ENCODE data around the gene STK32A. TPM values are rescaled to one million over a fixed set of nuclear protein-coding genes. Genes with fewer than 3 reads are reported as not detected.

STK32A gene
- total and polyA plus RNA-seq, 2 donors = 0.09 to 0.14 TPM

DNA sequence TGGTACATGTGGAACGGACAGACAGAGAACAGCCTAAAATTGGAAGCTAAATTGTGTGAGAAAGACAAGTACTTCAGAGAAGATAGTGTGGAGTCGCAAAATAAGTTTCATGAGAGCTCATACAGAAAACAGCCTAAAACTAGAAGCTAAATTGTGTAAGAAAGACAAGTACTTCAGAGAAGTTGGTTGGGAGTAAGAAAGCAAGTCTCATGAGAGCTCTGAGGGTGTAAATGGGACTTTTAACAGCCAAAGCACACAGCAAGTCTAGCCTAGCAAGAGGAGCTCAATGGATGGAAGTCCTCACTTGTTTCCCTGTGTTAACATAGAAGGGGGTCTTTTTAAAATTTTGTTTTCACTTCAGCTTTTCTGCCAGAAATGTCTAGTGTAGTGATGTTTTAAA lies 93.1 kb downstream of the STK32A start:
- Histone ChIP-seq H3K4me3 (ENCODE audit: low read length in 2 of 2) (no peak overlapping the region), H3K27me3 (ENCODE audit: control insufficient read depth in 2 of 2, insufficient read depth in 1 of 2, low read length in 1 of 2) (no peaks in the 10 kb centered on the region), H3K4me1 (ENCODE audit: control insufficient read depth in 2 of 2, insufficient read depth in 2 of 2, low read length in 2 of 2) (no peaks in the 10 kb centered on the region), H3K36me3 (ENCODE audit: control insufficient read depth in 2 of 2, insufficient read depth in 2 of 2, low read length in 1 of 2) (no peaks in the 10 kb centered on the region), H3K9me3 (ENCODE audit: control insufficient read depth in 2 of 2, insufficient read depth in 1 of 2, low read length in 1 of 2) (no peaks in the 10 kb centered on the region), H3K27ac (ENCODE audit: low read depth in 1 of 2, low read length in 1 of 2) (no peak overlapping the region)
- no peak for DNase-seq (ENCODE audit: low read depth in 6 of 9, low spot score in 9 of 9)
- 98% methylated on average over 2 of the region's 2 CpGs for WGBS

DNA sequence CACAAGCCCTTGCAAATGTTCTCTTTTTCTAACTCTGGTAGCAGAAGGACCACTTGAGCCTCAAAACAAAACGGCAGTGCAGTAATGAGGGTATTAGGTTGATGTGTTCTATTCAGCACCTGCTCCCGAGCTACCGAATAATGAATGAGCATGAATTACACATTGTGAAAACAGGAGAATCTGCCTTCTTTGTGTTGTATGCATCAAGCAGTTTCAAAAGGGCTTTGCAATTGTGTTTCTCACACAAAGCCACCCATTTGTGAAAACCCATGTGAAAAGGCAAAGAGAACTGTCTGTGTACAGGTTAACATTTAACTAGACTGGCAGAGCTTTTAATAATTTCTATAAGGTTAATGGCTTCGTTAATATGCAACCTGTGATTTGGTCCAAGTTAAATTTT lies 97.8 kb downstream of the STK32A start:
- no peak overlapping the region for H3K4me3 ChIP-seq (ENCODE audit: low read length in 2 of 2)
- H3K27ac ChIP-seq (ENCODE audit: low read depth in 1 of 2, low read length in 1 of 2) = no peak overlapping the region
- H3K4me1 ChIP-seq (ENCODE audit: control insufficient read depth in 2 of 2, insufficient read depth in 2 of 2, low read length in 2 of 2) = no peaks in the 10 kb centered on the region
- no peak for DNase-seq (ENCODE audit: low read depth in 6 of 9, low spot score in 9 of 9)
- H3K27me3 ChIP-seq (ENCODE audit: control insufficient read depth in 2 of 2, insufficient read depth in 1 of 2, low read length in 1 of 2) = no peaks in the 10 kb centered on the region
- H3K9me3 ChIP-seq (ENCODE audit: control insufficient read depth in 2 of 2, insufficient read depth in 1 of 2, low read length in 1 of 2) = no peaks in the 10 kb centered on the region
- 88% methylated on average over 4 of the region's 4 CpGs for WGBS
- no peaks in the 10 kb centered on the region for H3K36me3 ChIP-seq (ENCODE audit: control insufficient read depth in 2 of 2, insufficient read depth in 2 of 2, low read length in 1 of 2)

DNA sequence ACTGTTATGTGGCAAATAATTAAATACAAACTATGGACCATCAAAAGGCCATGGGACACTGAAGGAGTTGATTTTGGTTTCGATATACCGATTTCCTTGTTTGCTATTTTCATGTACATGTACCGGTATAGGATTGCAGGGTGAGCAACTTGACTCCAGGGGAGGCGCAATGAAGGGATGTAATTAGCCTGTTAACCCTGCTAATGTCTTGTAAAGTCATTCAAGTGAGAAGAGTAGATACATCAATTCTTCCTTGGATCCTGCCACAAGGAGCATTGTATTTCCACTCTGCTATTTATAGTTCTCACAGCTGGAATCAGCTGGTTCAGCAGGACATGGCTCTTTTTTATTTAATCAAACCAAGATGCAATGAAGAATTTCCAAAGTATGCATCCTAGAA lies 102.0 kb downstream of the STK32A start:
- no peak for DNase-seq (ENCODE audit: low read depth in 6 of 9, low spot score in 9 of 9)
- WGBS = 90% methylated on average over 4 of the region's 4 CpGs

DNA sequence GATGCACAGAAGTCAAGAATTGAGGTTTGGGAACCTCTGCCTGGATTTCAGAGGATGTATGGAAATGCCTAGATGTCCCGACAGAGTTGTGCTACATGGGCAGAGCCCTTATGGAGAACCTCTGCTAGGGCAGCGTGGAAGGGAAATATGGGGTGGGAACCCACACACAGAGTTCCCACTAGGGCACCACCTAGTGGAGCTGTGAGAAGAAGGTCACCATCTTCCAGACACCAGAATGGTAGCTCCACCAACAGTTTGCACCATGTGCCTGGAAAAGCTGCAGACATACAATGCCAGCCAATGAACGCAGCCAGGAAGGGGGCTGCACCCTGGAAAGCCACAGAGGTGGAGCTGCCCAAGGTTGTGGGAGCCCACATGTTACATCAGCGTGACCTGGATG lies 104.5 kb downstream of the STK32A start:
- H3K4me3 ChIP-seq (ENCODE audit: low read length in 2 of 2) = no peak overlapping the region
- no peaks in the 10 kb centered on the region for H3K27me3 ChIP-seq (ENCODE audit: control insufficient read depth in 2 of 2, insufficient read depth in 1 of 2, low read length in 1 of 2)
- H3K9me3 ChIP-seq (ENCODE audit: control insufficient read depth in 2 of 2, insufficient read depth in 1 of 2, low read length in 1 of 2) = no peaks in the 10 kb centered on the region
- no peaks in the 10 kb centered on the region for H3K36me3 ChIP-seq (ENCODE audit: control insufficient read depth in 2 of 2, insufficient read depth in 2 of 2, low read length in 1 of 2)
- H3K27ac ChIP-seq (ENCODE audit: low read depth in 1 of 2, low read length in 1 of 2) = no peak overlapping the region
- DNase-seq (ENCODE audit: low read depth in 6 of 9, low spot score in 9 of 9) = no peak
- 95% methylated on average over 4 of the region's 4 CpGs for WGBS
- no peaks in the 10 kb centered on the region for H3K4me1 ChIP-seq (ENCODE audit: control insufficient read depth in 2 of 2, insufficient read depth in 2 of 2, low read length in 2 of 2)

More for the DNA sequence above, 102.0 kb downstream of the STK32A start:
- H3K4me3 ChIP-seq (ENCODE audit: low read length in 2 of 2) = no peak overlapping the region
- H3K27ac ChIP-seq (ENCODE audit: low read depth in 1 of 2, low read length in 1 of 2) = no peak overlapping the region
- no peaks in the 10 kb centered on the region for H3K36me3 ChIP-seq (ENCODE audit: control insufficient read depth in 2 of 2, insufficient read depth in 2 of 2, low read length in 1 of 2)
- H3K27me3 ChIP-seq (ENCODE audit: control insufficient read depth in 2 of 2, insufficient read depth in 1 of 2, low read length in 1 of 2) = no peaks in the 10 kb centered on the region
- no peaks in the 10 kb centered on the region for H3K9me3 ChIP-seq (ENCODE audit: control insufficient read depth in 2 of 2, insufficient read depth in 1 of 2, low read length in 1 of 2)
- no peaks in the 10 kb centered on the region for H3K4me1 ChIP-seq (ENCODE audit: control insufficient read depth in 2 of 2, insufficient read depth in 2 of 2, low read length in 2 of 2)

DNA sequence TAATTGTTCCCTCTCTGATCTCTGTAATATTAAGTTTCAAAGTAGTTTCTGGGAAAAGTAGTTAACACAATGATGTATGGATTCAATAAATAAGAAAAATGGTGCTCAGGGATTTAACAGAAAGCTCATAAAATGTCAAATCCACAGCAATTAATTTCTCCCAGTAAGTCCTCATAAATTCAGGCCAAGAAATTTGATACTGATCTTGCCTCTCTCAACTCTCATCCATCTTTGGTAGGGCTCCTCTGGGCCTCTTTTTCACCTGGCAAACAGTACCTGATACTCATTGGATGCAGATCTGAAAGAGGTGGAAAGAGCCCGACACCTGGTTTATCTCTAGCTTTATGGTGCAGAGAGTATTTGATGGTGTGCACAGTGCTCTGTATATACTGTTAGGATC lies 106.1 kb downstream of the STK32A start:
- DNase-seq (ENCODE audit: low read depth in 6 of 9, low spot score in 9 of 9) = no peak
- no peak overlapping the region for H3K4me3 ChIP-seq (ENCODE audit: low read length in 2 of 2)
- H3K36me3 ChIP-seq (ENCODE audit: control insufficient read depth in 2 of 2, insufficient read depth in 2 of 2, low read length in 1 of 2) = no peaks in the 10 kb centered on the region
- H3K9me3 ChIP-seq (ENCODE audit: control insufficient read depth in 2 of 2, insufficient read depth in 1 of 2, low read length in 1 of 2) = no peaks in the 10 kb centered on the region
- WGBS = 92% methylated on average over 1 of the region's 1 CpG
- no peaks in the 10 kb centered on the region for H3K4me1 ChIP-seq (ENCODE audit: control insufficient read depth in 2 of 2, insufficient read depth in 2 of 2, low read length in 2 of 2)
- no peak overlapping the region for H3K27ac ChIP-seq (ENCODE audit: low read depth in 1 of 2, low read length in 1 of 2)
- no peaks in the 10 kb centered on the region for H3K27me3 ChIP-seq (ENCODE audit: control insufficient read depth in 2 of 2, insufficient read depth in 1 of 2, low read length in 1 of 2)

DNA sequence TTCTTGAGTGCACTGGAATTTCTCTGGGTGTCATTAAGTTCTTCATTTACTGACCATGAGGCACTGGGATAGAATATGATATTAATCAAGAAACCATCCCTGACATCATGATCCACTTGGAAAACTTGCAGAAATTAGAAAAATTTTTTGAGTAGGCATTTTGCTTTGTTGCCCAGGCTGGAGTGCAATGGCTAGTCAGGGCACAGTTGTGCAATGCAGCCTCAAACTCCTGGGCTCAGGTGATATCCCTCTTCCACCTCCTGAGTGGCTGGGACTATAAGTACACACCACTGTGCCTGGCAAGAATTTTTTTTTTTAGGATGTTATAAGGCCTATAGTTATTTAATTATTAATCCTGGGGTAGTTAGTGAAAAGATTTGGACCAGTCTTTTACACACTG lies 106.5 kb downstream of the STK32A start:
- no peaks in the 10 kb centered on the region for H3K27me3 ChIP-seq (ENCODE audit: control insufficient read depth in 2 of 2, insufficient read depth in 1 of 2, low read length in 1 of 2)
- H3K4me1 ChIP-seq (ENCODE audit: control insufficient read depth in 2 of 2, insufficient read depth in 2 of 2, low read length in 2 of 2) = no peaks in the 10 kb centered on the region
- H3K27ac ChIP-seq (ENCODE audit: low read depth in 1 of 2, low read length in 1 of 2) = no peak overlapping the region
- H3K36me3 ChIP-seq (ENCODE audit: control insufficient read depth in 2 of 2, insufficient read depth in 2 of 2, low read length in 1 of 2) = no peaks in the 10 kb centered on the region
- H3K4me3 ChIP-seq (ENCODE audit: low read length in 2 of 2) = no peak overlapping the region
- DNase-seq (ENCODE audit: low read depth in 6 of 9, low spot score in 9 of 9) = no peak
- H3K9me3 ChIP-seq (ENCODE audit: control insufficient read depth in 2 of 2, insufficient read depth in 1 of 2, low read length in 1 of 2) = no peaks in the 10 kb centered on the region

DNA sequence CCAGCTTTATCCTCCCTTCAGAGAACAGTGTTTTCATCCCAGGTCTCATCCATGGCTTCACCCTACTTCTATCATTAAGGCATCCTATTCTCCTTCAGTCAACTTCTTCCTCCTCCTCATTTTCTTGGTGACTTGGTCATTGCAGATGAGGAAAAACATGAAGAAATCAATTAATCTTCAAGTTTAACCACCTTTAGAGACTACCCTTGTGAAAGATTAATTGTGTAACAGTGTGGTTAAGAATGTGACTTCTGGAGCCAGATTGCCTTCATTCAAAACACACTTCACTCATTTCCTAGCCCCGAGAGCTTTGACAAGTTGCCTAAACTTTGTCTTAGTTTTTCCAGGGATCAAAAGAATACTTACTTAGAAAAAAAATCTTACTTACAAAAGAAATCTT lies 110.0 kb downstream of the STK32A start:
- H3K27me3 ChIP-seq (ENCODE audit: control insufficient read depth in 2 of 2, insufficient read depth in 1 of 2, low read length in 1 of 2) = no peaks in the 10 kb centered on the region
- WGBS = 43% methylated on average over 1 of the region's 1 CpG
- DNase-seq (ENCODE audit: low read depth in 6 of 9, low spot score in 9 of 9) = no peak
- H3K36me3 ChIP-seq (ENCODE audit: control insufficient read depth in 2 of 2, insufficient read depth in 2 of 2, low read length in 1 of 2) = no peaks in the 10 kb centered on the region
- H3K9me3 ChIP-seq (ENCODE audit: control insufficient read depth in 2 of 2, insufficient read depth in 1 of 2, low read length in 1 of 2) = no peaks in the 10 kb centered on the region
- H3K27ac ChIP-seq (ENCODE audit: low read depth in 1 of 2, low read length in 1 of 2) = no peak overlapping the region
- H3K4me1 ChIP-seq (ENCODE audit: control insufficient read depth in 2 of 2, insufficient read depth in 2 of 2, low read length in 2 of 2) = no peaks in the 10 kb centered on the region
- H3K4me3 ChIP-seq (ENCODE audit: low read length in 2 of 2) = no peak overlapping the region

DNA sequence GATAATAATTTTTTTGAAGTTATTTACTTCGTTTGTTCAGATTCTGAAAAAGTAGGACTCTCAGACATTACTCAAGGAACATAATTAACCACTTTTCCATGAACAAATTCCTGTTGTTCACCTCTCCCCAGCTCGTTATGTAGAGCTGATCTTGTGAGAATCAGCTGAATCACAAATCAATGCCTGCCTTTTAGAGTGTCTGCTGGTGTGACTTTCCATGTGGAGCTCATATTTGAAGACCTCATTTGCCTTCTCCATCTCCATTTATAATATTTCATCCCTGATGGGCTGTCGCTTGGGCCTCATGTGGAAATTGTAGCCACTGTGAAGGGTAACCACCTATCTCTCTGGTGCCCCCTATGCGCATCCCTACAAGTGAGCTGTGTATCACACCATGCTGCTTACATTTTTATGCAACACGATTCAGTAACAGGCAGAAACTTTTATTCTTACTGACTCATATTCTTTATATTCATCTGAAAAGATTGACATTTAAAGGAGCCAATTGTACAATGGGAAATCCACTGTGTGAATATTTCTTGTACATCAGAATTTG lies 111.3 kb downstream of the STK32A start:
- H3K4me1 ChIP-seq (ENCODE audit: control insufficient read depth in 2 of 2, insufficient read depth in 2 of 2, low read length in 2 of 2) = no peaks in the 10 kb centered on the region
- H3K27ac ChIP-seq (ENCODE audit: low read depth in 1 of 2, low read length in 1 of 2) = no peak overlapping the region
- H3K4me3 ChIP-seq (ENCODE audit: low read length in 2 of 2) = no peak overlapping the region
- no peaks in the 10 kb centered on the region for H3K27me3 ChIP-seq (ENCODE audit: control insufficient read depth in 2 of 2, insufficient read depth in 1 of 2, low read length in 1 of 2)
- H3K36me3 ChIP-seq (ENCODE audit: control insufficient read depth in 2 of 2, insufficient read depth in 2 of 2, low read length in 1 of 2) = no peaks in the 10 kb centered on the region
- no peak for DNase-seq (ENCODE audit: low read depth in 6 of 9, low spot score in 9 of 9)
- WGBS = 82% methylated on average over 5 of the region's 5 CpGs
- no peaks in the 10 kb centered on the region for H3K9me3 ChIP-seq (ENCODE audit: control insufficient read depth in 2 of 2, insufficient read depth in 1 of 2, low read length in 1 of 2)

DNA sequence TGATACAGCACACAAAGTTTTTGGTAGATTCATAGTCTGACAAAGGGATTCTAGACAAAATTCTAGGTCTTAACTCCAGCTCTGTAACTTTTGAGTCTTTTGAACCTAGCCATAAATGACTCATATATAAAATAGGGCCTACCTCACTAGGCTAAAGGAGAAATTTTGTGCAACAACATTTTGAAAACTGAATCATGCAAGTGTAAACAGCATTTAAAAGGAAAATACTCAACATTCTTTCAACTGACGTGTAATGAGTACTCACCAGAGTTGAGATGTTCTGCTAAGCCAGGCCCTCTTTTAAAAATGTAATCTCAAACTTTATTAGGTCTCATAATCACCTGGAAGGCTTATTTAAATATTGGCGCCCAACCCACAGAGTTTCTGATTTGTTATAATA lies 113.2 kb downstream of the STK32A start:
- no peak overlapping the region for H3K4me3 ChIP-seq (ENCODE audit: low read length in 2 of 2)
- H3K27me3 ChIP-seq (ENCODE audit: control insufficient read depth in 2 of 2, insufficient read depth in 1 of 2, low read length in 1 of 2) = no peaks in the 10 kb centered on the region
- no peaks in the 10 kb centered on the region for H3K9me3 ChIP-seq (ENCODE audit: control insufficient read depth in 2 of 2, insufficient read depth in 1 of 2, low read length in 1 of 2)
- no peak for DNase-seq (ENCODE audit: low read depth in 6 of 9, low spot score in 9 of 9)
- no peaks in the 10 kb centered on the region for H3K36me3 ChIP-seq (ENCODE audit: control insufficient read depth in 2 of 2, insufficient read depth in 2 of 2, low read length in 1 of 2)
- WGBS = 92% methylated on average over 2 of the region's 2 CpGs
- H3K27ac ChIP-seq (ENCODE audit: low read depth in 1 of 2, low read length in 1 of 2) = no peak overlapping the region
- no peaks in the 10 kb centered on the region for H3K4me1 ChIP-seq (ENCODE audit: control insufficient read depth in 2 of 2, insufficient read depth in 2 of 2, low read length in 2 of 2)

DNA sequence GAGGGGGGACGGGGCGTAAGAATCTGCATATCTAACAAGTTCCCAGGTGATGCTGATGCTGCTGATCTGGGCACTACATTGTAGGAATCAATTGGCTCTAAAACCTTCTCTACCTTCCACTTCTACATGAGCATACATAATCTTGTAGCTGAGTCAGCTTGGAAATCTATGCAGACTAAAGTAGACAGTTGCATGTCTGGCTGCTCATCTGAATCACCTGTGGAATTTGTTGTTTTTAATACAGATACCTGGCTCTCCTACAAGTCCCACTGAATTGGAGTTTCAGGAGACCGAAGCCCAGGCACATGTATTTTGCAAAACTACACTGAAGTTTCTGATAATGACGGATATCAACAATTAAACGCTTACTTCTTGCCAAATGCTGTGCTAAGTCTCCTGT lies 113.6 kb downstream of the STK32A start:
- Histone ChIP-seq H3K4me3 (ENCODE audit: low read length in 2 of 2) (no peak overlapping the region), H3K4me1 (ENCODE audit: control insufficient read depth in 2 of 2, insufficient read depth in 2 of 2, low read length in 2 of 2) (no peaks in the 10 kb centered on the region), H3K27ac (ENCODE audit: low read depth in 1 of 2, low read length in 1 of 2) (no peak overlapping the region), H3K9me3 (ENCODE audit: control insufficient read depth in 2 of 2, insufficient read depth in 1 of 2, low read length in 1 of 2) (no peaks in the 10 kb centered on the region), H3K27me3 (ENCODE audit: control insufficient read depth in 2 of 2, insufficient read depth in 1 of 2, low read length in 1 of 2) (no peaks in the 10 kb centered on the region), H3K36me3 (ENCODE audit: control insufficient read depth in 2 of 2, insufficient read depth in 2 of 2, low read length in 1 of 2) (no peaks in the 10 kb centered on the region)
- 96% methylated on average over 5 of the region's 5 CpGs for WGBS
- no peak for DNase-seq (ENCODE audit: low read depth in 6 of 9, low spot score in 9 of 9)

Data from thymus (tissue), 11 donors.